GM21528 (cell line): ENCODE results near the gene LRFN2.

Source experiments
- ATAC-seq: cut with Tn5 transposase; IDR thresholded peaks from one replicate; pipeline ENCODE4 v1.9.1; 2021; ENCODE audit warnings: mild to moderate bottlenecking, moderate library complexity; ENCODE audit not compliant: unreplicated experiment, low FRiP score

Gene LRFN2

GRCh38 chr6:40389254-40389653 is 197.9 kb downstream of the LRFN2 start:
- ATAC-seq: no peak

- no peak for ATAC-seq
Measured at GRCh38 chr6:40387871-40388264, 199.3 kb downstream of the LRFN2 start.

GRCh38 chr6:40387127-40387870 is 199.9 kb downstream of the LRFN2 start:
- ATAC-seq: no peak

GRCh38 chr6:40386200-40386599 is 201.0 kb downstream of the LRFN2 start:
- no peak for ATAC-seq

GRCh38 chr6:40383348-40384115 is 203.6 kb downstream of the LRFN2 start:
- no peak for ATAC-seq

GRCh38 chr6:40380271-40380670 is 206.9 kb downstream of the LRFN2 start:
- ATAC-seq: no peak

GRCh38 chr6:40379811-40380210 is 207.4 kb downstream of the LRFN2 start:
- ATAC-seq: no peak

GRCh38 chr6:40378725-40379074 is 208.5 kb downstream of the LRFN2 start:
- ATAC-seq: no peak

GRCh38 chr6:40378071-40378724 is 209.0 kb downstream of the LRFN2 start:
- ATAC-seq: no peak

- no peak for ATAC-seq
Measured at GRCh38 chr6:40377173-40377806, 209.9 kb downstream of the LRFN2 start.

- no peak for ATAC-seq
Measured at GRCh38 chr6:40376113-40376650, 211.0 kb downstream of the LRFN2 start.

GRCh38 chr6:40373267-40373666 is 213.9 kb downstream of the LRFN2 start:
- no peak for ATAC-seq

GRCh38 chr6:40371621-40372020 is 215.5 kb downstream of the LRFN2 start:
- ATAC-seq: no peak

- no peak for ATAC-seq
Measured at GRCh38 chr6:40371095-40371494, 216.1 kb downstream of the LRFN2 start.

- no peak for ATAC-seq
Measured at GRCh38 chr6:40369891-40370290, 217.3 kb downstream of the LRFN2 start.

- ATAC-seq: no peak
Measured at GRCh38 chr6:40369042-40369441, 218.1 kb downstream of the LRFN2 start.

GRCh38 chr6:40362859-40363258 is 224.3 kb downstream of the LRFN2 start:
- no peak for ATAC-seq

- no peak for ATAC-seq
Measured at GRCh38 chr6:40359808-40360207, 227.4 kb downstream of the LRFN2 start.

GRCh38 chr6:40358473-40359460 is 228.4 kb downstream of the LRFN2 start:
- ATAC-seq: no peak
